Right lobe of liver (tissue), 6 donors: ENCODE measurements around the gene SKIC2. TPM values are rescaled to one million over a fixed set of nuclear protein-coding genes. Genes with fewer than 3 reads are reported as not detected.
"Not testable (repeated sequence)": the region's sequence is repeated elsewhere in the genome, so short reads cannot be mapped to it uniquely, and the experiment has no call there.

Experiments
- ATAC-seq, 4 donors: fragments of 200-7000 bp; cut with Tn5 transposase; one replicate each; pipeline ENCODE4 v1.9.1; 2020; ENCODE audit warnings: mild to moderate bottlenecking in 4 of 4, moderate library complexity in 4 of 4
- DNase-seq, 3 donors: peaks; one replicate each; pipeline ENCODE4 v3.0.0-alpha.2; 2020
- H3K27ac ChIP-seq, 3 donors: fragments of 200-600 bp; one replicate each; pipeline ENCODE4 v1.8.0; 2022
- H3K27me3 ChIP-seq, 2 donors: fragments of 200-600 bp; one replicate each; pipeline ENCODE4 v1.8.0; 2022
- H3K36me3 ChIP-seq, 4 donors: fragments of 200-600 bp; sonication (generic) in 1 of 4; one replicate each; pipeline versions ENCODE4 v1.5.1 to v1.8.0; 2017 to 2022; ENCODE audit warnings: control low read depth in 1 of 4
- H3K4me1 ChIP-seq, 4 donors: fragments of 200-600 bp; sonication (generic) in 1 of 4; one replicate each; pipeline versions ENCODE4 v1.5.1 to v1.8.0; 2017 to 2022; ENCODE audit warnings: control low read depth in 1 of 4
- H3K4me3 ChIP-seq, 3 donors: fragments of 200-600 bp; one replicate each; pipeline ENCODE4 v1.8.0; 2022
- H3K9me3 ChIP-seq, 4 donors: fragments of 200-600 bp; sonication (generic) in 1 of 4; one replicate each; pipeline versions ENCODE4 v1.5.1 to v1.8.0; 2017 to 2022; ENCODE audit warnings: control low read depth in 1 of 4
- POLR2A ChIP-seq: fragments of 450-650 bp; IDR thresholded peaks from one replicate; pipeline ENCODE4 v1.6.1; 2017; ENCODE audit warnings: antibody characterized with exemption, mild to moderate bottlenecking
- WGBS: methylation state at CpG from one replicate; pipeline ENCODE4 v1.1.6; 2018; ENCODE audit warnings: low coverage, low lambda C conversion rate; ENCODE audit not compliant: insufficient coverage; ENCODE audit errors: missing lambda C conversion rate; 5-methylcytosine and 5-hydroxymethylcytosine counted together
- intact Hi-C, 2 donors: fragments of 100-400 bp; cut with DNase I; formaldehyde crosslinking; loops; one replicate each; pipeline versions ENCODE4 v1.11.2 to v1.14.1; 2022
- total RNA-seq, 6 experiments: library from RNA; depleted of rRNA in 2 of 6; stranded (reverse); fragments of >200 nt in 2 of 6; fragmentation: NEBNext Ultra II Directional in 3 of 6; extraction: Animal tissue kit (Norgen Biotek cat#: 25700) in 3 of 6; gene quantifications; one replicate each; pipeline versions ENCODE4 v1.1.0 to v1.2.4, GENCODE V29; 2016 to 2023
- TF ChIP-seq, protein P1 (sequence below), 4 donors: fragments of 200-600 bp in 3 of 4; fragments of 450-650 bp in 1 of 4; IDR thresholded peaks; one replicate each; pipeline versions ENCODE4 v1.5.1 to v1.8.0; 2016 to 2022; ENCODE audit warnings: antibody characterized with exemption in 4 of 4, mild to moderate bottlenecking in 2 of 4
- donor health status: DM: no; HTN: yes; CAD: no.
- donor health status: DM: no; HTN: no; CAD: no.
- donor health status: DM: no; HTN: no; CAD: no.
- donor health status: DM: no; HTN: yes; CAD: no.
- donor health status: DM: no; HTN: yes; CAD: no.

SKIC2 gene
- total RNA-seq, 6 experiments from 2014 or later = 26.3 to 73.1 (median 47.1) TPM

DNA sequence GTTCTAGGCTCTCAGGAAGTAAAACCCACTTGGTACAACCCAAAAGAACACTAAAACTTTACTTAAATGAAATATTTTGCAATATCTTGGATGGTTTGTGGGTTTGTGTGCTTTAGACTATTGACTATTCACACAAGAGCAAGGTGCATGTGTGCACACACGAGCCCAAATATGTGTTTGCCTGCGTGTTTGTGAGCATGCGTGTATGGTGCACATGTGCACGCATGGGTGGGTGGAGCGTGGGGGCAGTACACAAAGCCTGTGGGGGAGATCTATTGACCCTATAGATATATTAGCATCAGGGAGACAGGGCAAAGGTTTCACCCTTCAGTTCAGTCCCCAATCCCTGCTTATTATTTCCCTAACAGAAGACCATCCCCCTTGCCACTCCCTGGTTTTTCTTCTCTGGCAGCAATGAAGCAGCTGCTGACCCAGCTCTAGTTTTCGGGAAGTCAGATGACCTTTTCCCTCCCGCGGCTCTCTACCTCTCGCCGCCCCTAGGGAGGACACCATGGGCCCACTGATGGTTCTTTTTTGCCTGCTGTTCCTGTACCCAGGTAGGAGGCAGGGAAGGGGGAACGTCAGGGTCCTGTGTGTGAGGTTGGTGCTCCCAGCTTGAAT lies 31.6 kb upstream of the SKIC2 start, which contains the start of gene C2:
TSS of gene C2 (plus strand) at position 476 of the 621 bp plus-strand sequence. CDS start at position 512, 36 bp downstream.
- Histone ChIP-seq H3K9me3 (no peaks in the 10 kb centered on the region), H3K36me3 (no peaks in the 10 kb centered on the region), H3K27me3 (no peaks in the 10 kb centered on the region), H3K4me3 (peak within 1 kb of the TSS; percentile 58 to 88 (median 78)), H3K27ac (peak within 1 kb of the TSS; percentile 86 to 88 (median 87)), H3K4me1 (peaks cover 0 to 31% (median 7%) of the 10 kb centered on the region in 4 donors)
- TF ChIP-seq, protein P1, sequence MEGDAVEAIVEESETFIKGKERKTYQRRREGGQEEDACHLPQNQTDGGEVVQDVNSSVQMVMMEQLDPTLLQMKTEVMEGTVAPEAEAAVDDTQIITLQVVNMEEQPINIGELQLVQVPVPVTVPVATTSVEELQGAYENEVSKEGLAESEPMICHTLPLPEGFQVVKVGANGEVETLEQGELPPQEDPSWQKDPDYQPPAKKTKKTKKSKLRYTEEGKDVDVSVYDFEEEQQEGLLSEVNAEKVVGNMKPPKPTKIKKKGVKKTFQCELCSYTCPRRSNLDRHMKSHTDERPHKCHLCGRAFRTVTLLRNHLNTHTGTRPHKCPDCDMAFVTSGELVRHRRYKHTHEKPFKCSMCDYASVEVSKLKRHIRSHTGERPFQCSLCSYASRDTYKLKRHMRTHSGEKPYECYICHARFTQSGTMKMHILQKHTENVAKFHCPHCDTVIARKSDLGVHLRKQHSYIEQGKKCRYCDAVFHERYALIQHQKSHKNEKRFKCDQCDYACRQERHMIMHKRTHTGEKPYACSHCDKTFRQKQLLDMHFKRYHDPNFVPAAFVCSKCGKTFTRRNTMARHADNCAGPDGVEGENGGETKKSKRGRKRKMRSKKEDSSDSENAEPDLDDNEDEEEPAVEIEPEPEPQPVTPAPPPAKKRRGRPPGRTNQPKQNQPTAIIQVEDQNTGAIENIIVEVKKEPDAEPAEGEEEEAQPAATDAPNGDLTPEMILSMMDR (IDR thresholded peaks at IDR 0.05) = no peak
- TF ChIP-seq POLR2A = peak; percentile 59
- ATAC-seq = peak; percentile 79 to 92 (median 86)
- DNase-seq = peak; percentile 83 to 89 (median 89)
- intact Hi-C loops = no loop called here
- WGBS = 21% methylated on average over 11 of the region's 11 CpGs

DNA sequence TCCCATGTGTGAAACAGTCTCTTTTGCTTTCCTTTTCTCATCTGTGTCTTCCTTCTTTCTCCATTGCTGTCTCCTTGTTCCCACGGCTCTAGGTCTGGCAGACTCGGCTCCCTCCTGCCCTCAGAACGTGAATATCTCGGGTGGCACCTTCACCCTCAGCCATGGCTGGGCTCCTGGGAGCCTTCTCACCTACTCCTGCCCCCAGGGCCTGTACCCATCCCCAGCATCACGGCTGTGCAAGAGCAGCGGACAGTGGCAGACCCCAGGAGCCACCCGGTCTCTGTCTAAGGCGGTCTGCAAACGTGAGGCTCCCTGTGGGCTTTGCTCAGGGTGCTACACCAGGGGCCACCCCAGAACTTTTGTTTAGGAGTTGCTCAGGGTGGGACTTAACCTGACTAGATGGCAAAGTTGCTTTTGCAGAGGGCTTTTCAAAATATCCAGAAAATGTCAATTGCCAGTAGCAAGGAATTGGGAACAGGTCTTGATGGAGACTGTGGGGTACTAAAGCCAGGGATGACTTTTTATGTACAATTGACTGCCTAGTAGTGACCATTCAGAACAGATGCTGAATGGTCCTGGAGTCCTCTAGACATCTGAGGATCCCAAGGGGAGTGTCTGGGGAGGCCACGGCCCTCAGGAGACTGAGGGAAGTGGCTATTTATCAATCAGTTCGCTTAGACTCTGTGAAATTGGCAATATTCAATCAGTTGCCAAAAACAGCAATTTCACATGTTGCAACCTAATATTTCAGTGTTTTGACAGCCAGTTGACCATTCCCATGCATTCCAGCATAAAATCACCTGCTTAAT lies 30.9 kb upstream of the SKIC2 start:
- peaks cover 0 to 31% (median 7%) of the 10 kb centered on the region in 4 donors for H3K4me1 ChIP-seq
- peak overlapping the region; percentile 86 to 88 (median 87) for H3K27ac ChIP-seq
- no peak for TF ChIP-seq POLR2A
- TF ChIP-seq, protein P1 (IDR thresholded peaks at IDR 0.05) = no peak
- H3K27me3 ChIP-seq = no peaks in the 10 kb centered on the region
- intact Hi-C loops = no loop called here
- H3K4me3 ChIP-seq = peak overlapping the region; percentile 58 to 88 (median 78)
- WGBS = 17% methylated on average over 7 of the region's 11 CpGs
- DNase-seq (no peak), ATAC-seq (peak; percentile 7 to 33 (median 24))
- no peaks in the 10 kb centered on the region for H3K9me3 ChIP-seq
- no peaks in the 10 kb centered on the region for H3K36me3 ChIP-seq

DNA sequence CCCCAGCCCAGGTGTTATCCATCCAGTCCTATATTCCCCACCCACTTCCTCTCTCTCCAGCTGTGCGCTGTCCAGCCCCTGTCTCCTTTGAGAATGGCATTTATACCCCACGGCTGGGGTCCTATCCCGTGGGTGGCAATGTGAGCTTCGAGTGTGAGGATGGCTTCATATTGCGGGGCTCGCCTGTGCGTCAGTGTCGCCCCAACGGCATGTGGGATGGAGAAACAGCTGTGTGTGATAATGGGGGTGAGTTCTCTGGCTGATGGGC lies 30.4 kb upstream of the SKIC2 start:
- intact Hi-C loops = no loop called here
- Histone ChIP-seq H3K27me3 (no peaks in the 10 kb centered on the region), H3K9me3 (no peaks in the 10 kb centered on the region), H3K4me1 (peaks cover 0 to 31% (median 7%) of the 10 kb centered on the region in 4 donors), H3K36me3 (peaks cover 0 to 3% (median 2%) of the 10 kb centered on the region in 4 donors), H3K27ac (peak overlapping the region; percentile 43 to 88 (median 86)), H3K4me3 (peak overlapping the region; percentile 58 to 88 (median 78))
- TF ChIP-seq, protein P1 (IDR thresholded peaks at IDR 0.05) = no peak
- TF ChIP-seq POLR2A = no peak
- no peak for DNase-seq
- ATAC-seq = peak in 1 of 4 donors; percentile 9
- 61% methylated on average over 7 of the region's 9 CpGs for WGBS

DNA sequence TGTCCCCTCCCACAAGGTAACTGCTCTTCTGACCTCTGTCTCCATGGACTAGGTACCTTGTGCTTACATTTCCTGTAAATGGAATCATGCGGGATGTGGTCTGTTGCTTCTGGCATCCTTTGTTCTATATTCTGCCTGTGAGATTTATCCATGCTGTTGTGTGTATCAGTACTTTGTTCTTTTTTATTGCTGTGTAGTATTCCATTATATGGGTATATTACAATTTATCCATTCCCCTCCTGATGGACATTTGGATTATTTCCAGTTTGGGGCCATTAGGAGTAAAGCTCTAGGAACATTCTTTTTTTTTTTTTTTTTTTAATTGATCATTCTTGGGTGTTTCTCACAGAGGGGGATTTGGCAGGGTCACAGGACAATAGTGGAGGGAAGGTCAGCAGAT lies 28.0 kb upstream of the SKIC2 start:
- no peak for DNase-seq

DNA sequence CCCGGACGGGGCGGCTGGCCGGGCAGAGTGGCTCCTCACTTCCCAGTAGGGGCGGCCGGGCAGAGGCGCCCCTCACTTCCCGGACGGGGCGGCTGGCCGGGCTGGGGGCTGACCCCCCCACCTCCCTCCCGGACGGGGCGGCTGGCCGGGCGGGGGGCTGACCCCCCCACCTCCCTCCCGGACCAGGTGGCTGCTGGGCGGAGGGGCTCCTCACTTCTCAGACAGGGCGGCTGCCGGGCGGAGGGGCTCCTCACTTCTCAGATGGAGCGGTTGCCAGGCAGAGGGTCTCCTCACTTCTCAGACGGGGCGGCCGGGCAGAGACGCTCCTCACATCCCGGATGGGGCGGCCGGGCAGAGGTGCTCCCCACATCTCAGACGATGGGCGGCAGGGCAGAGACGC lies 26.8 kb upstream of the SKIC2 start:
- peaks cover 0 to 14% (median 6%) of the 10 kb centered on the region in 4 donors for H3K36me3 ChIP-seq
- H3K4me3 ChIP-seq, ATAC-seq, intact Hi-C loops, H3K27me3 ChIP-seq, H3K9me3 ChIP-seq, H3K27ac ChIP-seq: not testable (repeated sequence)
- 77% methylated on average over 3 of the region's 32 CpGs for WGBS
- peak in 1 of 3 donors; percentile 37 for DNase-seq
- H3K4me1 ChIP-seq = peaks cover 0 to 29% (median 4%) of the 10 kb centered on the region in 4 donors

More for the DNA sequence above, 28.0 kb upstream of the SKIC2 start:
- intact Hi-C loops = no loop called here
- Histone ChIP-seq H3K4me1 (peaks cover 0 to 36% (median 7%) of the 10 kb centered on the region in 4 donors), H3K27ac (no peak overlapping the region), H3K27me3 (no peaks in the 10 kb centered on the region), H3K36me3 (peaks cover 0 to 11% (median 5%) of the 10 kb centered on the region in 4 donors), H3K9me3 (no peaks in the 10 kb centered on the region), H3K4me3 (no peak overlapping the region)
- 93% methylated on average over 1 of the region's 1 CpG for WGBS
- TF ChIP-seq, protein P1 (IDR thresholded peaks at IDR 0.05) = no peak
- no peak for TF ChIP-seq POLR2A
- no peak for ATAC-seq
